ENCODE measurements around the gene CEP192.

GRCh38 chr18:12993439-12993838, 2.3 kb downstream of the CEP192 start:
- TF ChIP-seq POLR2A (IDR thresholded peaks at IDR 0.05) (no peak), CTCF (IDR thresholded peaks at IDR 0.05 in 8 of 11, conservative IDR thresholded peaks at IDR 0.05 in 3 of 11) (no peak)

All from spleen (tissue), 7 donors.